ENCODE results near the gene RILP. TPM values are rescaled to one million over a fixed set of nuclear protein-coding genes. Genes with fewer than 3 reads are reported as not detected.

Gene RILP
- total RNA-seq, 1 experiment from 2014 or later = 32.8 TPM

DNA sequence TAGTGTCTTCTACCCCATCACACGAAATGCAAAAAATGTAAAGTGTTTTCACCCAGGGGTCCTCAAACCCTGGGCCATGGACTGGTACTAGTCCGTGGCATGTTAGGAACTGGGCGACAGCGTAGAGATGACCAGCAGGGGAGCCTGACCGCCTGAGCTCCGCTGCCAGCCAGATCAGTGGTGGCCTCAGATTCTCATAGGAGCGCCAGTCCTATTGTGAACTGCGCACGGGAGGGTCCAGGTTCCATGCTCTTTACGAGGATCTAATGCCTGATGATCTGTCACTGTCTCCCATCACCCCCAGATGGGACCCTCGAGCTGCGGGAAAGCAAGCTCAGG is 8.6 kb downstream of the RILP start:
- Histone ChIP-seq H3K36me3 (replicated peaks; ENCODE audit: control insufficient read depth, insufficient read depth, low read length) (no peaks in the 10 kb centered on the region), H3K4me3 (ENCODE audit: insufficient read depth, low read depth, low read length) (no peak overlapping the region), H3K27me3 (ENCODE audit: control insufficient read depth, insufficient read depth, low read length) (peaks cover 8% of the 10 kb centered on the region)
- peak; percentile 42 for DNase-seq

DNA sequence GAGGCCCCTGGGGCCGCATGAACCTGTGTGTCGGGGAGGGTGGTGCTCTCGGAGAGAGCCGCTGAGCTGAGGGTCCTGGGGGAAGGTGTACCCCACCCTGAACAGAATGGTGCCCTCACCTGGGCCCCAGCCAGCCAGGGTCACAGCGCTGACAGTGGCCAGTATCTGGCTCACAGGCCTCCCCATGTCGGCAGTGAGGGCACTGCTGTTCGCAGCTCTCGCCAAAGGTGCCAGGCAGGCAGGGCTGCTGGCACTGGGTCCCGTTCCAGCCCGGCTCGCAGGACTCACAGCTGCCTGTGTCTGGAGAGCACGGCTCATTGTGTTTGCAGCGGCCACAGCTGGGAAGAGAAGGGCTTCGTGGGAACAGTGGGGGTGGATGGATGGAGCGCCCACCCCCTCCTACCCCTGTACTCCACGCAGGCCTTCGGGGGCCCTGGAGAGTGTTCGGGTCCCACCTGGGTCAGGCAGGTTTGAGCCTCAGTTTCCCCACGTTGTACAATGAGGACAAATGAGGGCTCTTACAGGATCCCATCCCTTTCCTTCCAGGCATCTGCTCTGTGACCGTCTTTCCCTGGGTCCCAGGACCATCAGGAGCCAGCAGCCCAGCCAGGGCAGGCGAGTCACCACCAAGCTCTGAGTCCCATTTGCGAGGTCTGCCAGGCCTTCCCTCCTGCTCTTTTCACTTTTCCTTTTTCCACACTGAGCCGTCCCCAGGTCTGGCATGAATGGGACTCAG is 9.2 kb downstream of the RILP start:
- Histone ChIP-seq H3K36me3 (replicated peaks; ENCODE audit: control insufficient read depth, insufficient read depth, low read length) (no peaks in the 10 kb centered on the region), H3K27me3 (ENCODE audit: control insufficient read depth, insufficient read depth, low read length) (peaks cover 8% of the 10 kb centered on the region), H3K4me3 (ENCODE audit: insufficient read depth, low read depth, low read length) (no peak overlapping the region)
- peak; percentile 55 for DNase-seq

DNA sequence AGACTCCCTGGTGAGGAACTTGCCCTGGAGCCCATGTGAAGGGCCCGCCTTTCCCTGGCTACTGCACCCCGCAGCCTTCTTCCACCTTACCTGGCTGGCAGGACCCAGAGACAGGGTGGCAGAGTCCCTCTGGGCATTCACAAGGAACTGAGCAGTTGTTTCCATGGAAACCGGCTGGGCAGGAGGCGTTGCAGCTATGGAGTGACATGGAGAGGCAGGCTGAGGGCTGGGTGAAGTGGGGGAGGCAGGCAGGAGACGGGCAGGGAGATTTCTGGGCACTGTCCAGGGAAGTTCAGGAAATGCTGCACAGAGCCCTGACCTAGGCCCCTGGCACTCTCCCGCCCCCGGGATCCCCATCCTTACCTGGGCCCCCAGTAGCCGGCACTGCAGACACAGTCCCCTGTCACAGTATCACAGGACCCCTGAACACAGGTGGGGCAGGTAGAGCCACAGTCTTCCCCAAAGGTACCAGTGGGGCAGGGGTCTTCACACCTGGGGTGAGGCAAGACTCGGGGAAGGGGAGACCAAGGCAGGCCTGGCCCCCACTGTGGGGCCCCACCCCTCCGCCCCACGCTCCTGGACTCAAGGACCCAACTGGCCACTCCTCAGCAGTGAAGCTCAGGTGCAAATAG is 10.0 kb downstream of the RILP start:
- H3K36me3 ChIP-seq (replicated peaks; ENCODE audit: control insufficient read depth, insufficient read depth, low read length) = no peaks in the 10 kb centered on the region
- peak; percentile 72 for DNase-seq
- peaks cover 5% of the 10 kb centered on the region for H3K27me3 ChIP-seq (ENCODE audit: control insufficient read depth, insufficient read depth, low read length)
- H3K4me3 ChIP-seq (ENCODE audit: insufficient read depth, low read depth, low read length) = no peak overlapping the region

DNA sequence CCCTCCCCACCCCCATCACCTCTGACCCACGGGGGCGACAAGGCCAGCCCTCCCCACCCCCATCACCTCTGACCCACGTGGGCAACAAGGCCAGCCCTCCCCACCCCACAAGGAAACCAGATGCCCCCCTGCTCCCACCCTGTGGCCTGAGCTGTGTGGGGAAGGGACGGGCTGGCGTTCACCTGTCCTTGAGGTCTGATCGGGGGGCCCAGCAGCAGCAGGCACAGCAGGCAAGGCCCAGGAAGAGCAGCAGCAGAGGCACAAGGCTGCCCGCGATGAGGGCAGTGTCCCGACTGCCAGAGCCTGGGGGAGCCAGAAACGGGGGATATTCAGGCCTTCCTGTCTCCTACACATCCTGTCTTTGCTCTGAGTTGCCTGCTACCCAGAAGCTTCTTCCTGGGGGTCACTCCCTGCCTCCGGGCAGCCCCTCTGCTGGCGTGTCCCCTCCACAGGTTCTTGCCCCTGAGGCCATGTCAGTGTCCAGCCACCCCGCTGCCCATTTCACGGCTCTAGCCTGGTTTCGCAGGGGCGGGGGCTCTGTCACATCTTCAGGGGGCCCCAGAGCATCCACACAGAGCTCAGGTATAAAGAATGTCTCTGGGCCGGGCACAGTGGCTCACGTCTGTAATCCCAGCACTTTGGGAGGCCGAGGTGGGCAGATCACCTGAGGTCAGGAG is 10.9 kb downstream of the RILP start:
- H3K36me3 ChIP-seq (replicated peaks; ENCODE audit: control insufficient read depth, insufficient read depth, low read length) = no peaks in the 10 kb centered on the region
- peak; percentile 47 for DNase-seq
- no peaks in the 10 kb centered on the region for H3K27me3 ChIP-seq (ENCODE audit: control insufficient read depth, insufficient read depth, low read length)
- no peak overlapping the region for H3K4me3 ChIP-seq (ENCODE audit: insufficient read depth, low read depth, low read length)

DNA sequence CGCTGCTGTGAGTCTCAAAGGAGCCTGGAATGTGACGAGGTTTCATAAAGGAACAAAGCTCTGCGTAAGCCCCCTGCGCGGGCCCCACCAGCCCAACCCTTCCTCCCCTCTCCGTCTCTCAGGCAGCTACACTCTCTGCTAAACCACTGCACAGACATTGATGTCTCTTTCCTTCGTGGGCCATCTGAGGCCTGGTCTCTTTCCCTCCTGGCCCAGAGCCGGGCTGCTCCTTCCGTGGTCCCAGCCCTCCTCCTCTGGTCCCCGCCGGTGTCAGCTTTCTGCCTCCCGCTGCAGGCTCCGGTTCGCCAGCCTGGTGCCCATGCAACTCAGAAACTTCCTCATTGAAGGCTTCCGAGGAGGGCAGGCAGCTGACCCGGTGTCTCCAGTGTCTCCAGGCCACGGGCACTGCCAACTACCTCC is 11.5 kb downstream of the RILP start:
- Histone ChIP-seq H3K27me3 (ENCODE audit: control insufficient read depth, insufficient read depth, low read length) (no peaks in the 10 kb centered on the region), H3K4me3 (ENCODE audit: insufficient read depth, low read depth, low read length) (no peak overlapping the region), H3K36me3 (replicated peaks; ENCODE audit: control insufficient read depth, insufficient read depth, low read length) (no peaks in the 10 kb centered on the region)
- peak; percentile 63 for DNase-seq

DNA sequence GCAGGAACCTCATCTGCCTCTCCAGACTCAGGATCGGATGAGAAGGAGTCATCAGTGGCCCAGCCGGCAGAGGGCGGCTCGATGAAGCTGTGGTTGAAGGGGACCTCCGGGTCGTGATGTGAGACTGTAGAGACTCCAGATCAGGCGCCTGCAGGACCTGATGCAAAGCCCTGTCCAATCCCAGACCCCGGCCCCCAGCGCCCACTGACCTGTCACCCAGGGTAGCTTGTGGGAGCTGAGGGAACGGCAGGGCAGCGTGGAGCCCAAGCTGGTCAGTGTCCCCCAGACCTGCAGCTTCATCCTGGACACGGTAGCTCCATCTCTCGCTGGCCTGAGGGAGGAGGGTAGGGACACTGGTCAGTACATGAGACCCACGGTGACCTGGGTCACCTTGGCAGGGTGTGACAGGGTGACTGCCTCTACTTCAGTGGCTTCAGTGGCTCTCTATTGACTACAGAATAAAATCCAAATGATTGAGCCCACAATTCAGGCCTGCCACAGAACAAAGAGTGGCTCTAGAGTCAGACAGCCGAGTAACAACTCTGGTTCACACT is 12.9 kb downstream of the RILP start:
- DNase-seq = peak; percentile 44
- H3K27me3 ChIP-seq (ENCODE audit: control insufficient read depth, insufficient read depth, low read length) = no peaks in the 10 kb centered on the region

DNA sequence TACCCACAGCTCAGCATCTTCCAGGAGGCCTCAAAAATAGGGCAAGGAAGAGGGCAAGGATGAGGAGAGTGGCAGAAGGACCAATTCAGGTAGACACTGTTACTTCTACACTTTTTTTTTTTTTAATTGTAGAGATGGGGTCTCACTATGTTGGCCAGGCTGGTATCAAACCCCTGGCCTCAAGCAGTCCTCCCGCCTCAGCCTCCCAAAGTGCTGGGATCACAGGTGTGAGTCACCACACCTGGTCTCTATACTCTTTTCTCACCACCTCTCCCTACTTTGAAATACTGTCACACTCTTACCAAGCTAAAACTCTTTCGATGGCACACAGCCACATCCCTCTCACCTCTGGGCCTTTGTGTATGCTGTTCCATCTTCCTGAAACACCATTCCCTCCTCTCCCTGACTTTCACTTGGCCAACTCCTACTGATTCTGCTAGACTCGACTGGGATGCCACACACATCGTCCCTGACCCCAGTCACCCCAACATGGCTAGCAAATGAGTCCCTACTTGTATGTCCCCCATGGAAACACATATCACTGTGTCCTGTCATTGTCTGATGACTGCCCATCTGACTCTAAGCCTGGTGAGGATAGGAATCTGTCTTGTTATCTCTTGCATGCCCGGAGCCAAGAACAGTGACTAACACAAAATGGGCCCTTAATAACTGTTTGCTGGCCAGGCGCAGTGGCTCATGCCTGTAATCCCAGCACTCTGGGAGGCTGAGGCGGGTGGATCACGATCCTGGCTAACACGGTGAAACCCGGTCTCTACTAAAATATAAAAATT is 13.8 kb downstream of the RILP start:
- DNase-seq = no peak
- Histone ChIP-seq H3K36me3 (replicated peaks; ENCODE audit: control insufficient read depth, insufficient read depth, low read length) (no peaks in the 10 kb centered on the region), H3K4me3 (ENCODE audit: insufficient read depth, low read depth, low read length) (no peak overlapping the region), H3K27me3 (ENCODE audit: control insufficient read depth, insufficient read depth, low read length) (no peaks in the 10 kb centered on the region)

More for the DNA sequence above, 12.9 kb downstream of the RILP start:
- Histone ChIP-seq H3K36me3 (replicated peaks; ENCODE audit: control insufficient read depth, insufficient read depth, low read length) (no peaks in the 10 kb centered on the region), H3K4me3 (ENCODE audit: insufficient read depth, low read depth, low read length) (no peak overlapping the region)

DNA sequence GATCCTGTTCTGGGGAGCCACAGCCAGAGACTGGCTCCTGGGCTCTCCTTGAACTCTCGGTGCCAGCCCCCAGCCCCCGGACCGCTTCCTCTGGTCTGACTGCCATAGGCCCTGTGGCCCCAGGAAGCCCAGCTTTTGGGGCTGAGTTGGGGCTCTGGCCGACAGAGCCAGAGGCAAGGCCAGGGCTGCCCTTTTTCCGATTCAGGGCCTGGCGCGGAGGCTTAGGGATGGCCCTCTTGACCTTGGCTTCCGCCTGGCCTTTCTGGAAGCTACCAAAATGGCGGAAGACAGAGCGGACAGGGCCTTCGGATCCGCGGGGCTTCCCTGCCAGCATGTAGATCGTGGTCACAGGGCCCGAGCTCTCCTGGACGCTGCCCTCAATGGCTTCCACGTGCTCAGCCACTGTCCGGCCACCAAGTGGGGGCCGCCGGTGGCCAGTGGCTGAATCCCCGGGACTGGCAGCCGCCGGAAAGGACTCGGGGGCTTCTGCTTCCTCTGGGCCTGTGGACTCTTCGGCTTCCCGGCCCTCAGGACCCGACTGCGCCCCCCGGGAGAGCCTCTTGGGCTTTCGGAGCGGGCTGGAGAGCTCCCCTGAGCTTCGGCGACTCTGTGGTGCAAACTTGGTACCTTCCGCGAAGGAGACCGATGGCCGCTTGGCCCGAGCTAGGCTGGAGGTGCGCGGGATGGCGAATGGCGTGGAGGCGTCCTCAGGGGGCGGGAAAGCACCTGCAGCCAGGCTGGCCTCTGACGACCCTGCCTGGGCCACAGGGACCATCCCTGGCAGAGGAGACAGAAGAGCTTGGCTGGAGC is 14.6 kb downstream of the RILP start:
- peak; percentile 36 for DNase-seq
- no peak overlapping the region for H3K4me3 ChIP-seq (ENCODE audit: insufficient read depth, low read depth, low read length)
- no peaks in the 10 kb centered on the region for H3K36me3 ChIP-seq (replicated peaks; ENCODE audit: control insufficient read depth, insufficient read depth, low read length)
- H3K27me3 ChIP-seq (ENCODE audit: control insufficient read depth, insufficient read depth, low read length) = no peaks in the 10 kb centered on the region

DNA sequence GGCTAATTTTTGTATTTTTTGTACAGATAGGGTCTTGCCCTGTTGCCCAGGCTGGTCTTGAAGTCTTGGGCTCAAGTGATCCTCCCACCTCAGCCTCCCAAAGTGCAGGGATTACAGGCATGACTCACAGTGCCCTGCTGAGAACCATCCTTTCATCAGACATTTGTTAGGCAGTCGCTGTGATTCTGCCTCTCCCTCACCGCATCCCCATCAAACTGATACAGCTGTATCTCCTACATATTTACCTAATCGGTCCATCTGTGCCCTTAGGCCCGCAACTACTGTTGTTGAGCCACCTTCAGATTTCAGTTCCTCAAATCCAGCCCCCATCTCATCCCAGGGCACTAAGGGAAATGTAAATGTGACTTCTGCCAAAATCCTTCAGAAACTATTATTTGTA is 19.0 kb downstream of the RILP start:
- Histone ChIP-seq H3K4me3 (ENCODE audit: insufficient read depth, low read depth, low read length) (no peak overlapping the region), H3K36me3 (replicated peaks; ENCODE audit: control insufficient read depth, insufficient read depth, low read length) (0 out of 2 replicates have a peak, but pooled peaks cover 2% of the 10 kb centered on the region), H3K27me3 (ENCODE audit: control insufficient read depth, insufficient read depth, low read length) (peaks cover 5% of the 10 kb centered on the region; the same call in 1 of the 2 replicates)
- DNase-seq = no peak

DNA sequence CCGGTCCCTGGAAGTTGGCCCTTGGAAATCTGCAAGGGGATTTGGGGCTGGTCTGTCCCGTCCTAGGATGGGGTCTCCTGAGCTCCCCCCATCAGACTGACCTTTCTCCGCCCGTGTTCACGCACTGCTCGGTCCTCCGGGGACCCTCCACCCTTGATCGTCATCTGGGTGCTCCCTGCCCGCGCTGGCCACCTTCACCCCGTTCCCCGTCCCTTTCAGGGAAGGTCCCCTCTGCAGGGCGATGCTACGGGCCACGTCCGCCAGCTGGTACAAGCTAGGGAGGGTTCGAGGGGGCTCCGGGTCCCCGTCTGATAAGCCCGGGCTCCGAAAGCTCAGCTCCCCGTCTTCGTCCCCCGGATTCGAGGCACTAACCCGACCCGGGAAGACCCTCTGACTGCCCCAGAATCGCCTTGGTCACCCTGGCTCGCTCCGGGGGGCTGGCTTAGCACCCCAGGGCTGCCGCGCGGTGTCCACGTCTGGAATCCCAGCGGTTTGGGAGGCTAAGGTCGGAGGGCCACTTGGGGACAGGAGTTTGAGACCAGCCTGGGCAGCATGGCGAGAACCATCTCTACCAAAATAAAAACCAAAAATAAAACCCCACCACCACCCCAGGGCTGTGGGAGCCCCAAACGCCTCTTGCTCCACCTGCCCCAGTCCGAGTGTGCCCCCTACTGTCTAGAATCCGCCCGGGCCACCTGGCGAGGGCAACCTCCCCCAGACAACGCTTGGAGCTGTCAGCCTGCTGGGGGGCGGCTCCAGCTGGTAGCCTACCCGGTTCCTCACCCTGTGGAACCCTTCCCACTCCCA is 20.0 kb downstream of the RILP start:
- peaks cover 2% of the 10 kb centered on the region; the same call in 1 of the 2 replicates for H3K36me3 ChIP-seq (replicated peaks; ENCODE audit: control insufficient read depth, insufficient read depth, low read length)
- peaks cover 5% of the 10 kb centered on the region; the same call in 1 of the 2 replicates for H3K27me3 ChIP-seq (ENCODE audit: control insufficient read depth, insufficient read depth, low read length)
- peak; percentile 87 for DNase-seq
- H3K4me3 ChIP-seq (ENCODE audit: insufficient read depth, low read depth, low read length) = peak overlapping the region; percentile 85

DNA sequence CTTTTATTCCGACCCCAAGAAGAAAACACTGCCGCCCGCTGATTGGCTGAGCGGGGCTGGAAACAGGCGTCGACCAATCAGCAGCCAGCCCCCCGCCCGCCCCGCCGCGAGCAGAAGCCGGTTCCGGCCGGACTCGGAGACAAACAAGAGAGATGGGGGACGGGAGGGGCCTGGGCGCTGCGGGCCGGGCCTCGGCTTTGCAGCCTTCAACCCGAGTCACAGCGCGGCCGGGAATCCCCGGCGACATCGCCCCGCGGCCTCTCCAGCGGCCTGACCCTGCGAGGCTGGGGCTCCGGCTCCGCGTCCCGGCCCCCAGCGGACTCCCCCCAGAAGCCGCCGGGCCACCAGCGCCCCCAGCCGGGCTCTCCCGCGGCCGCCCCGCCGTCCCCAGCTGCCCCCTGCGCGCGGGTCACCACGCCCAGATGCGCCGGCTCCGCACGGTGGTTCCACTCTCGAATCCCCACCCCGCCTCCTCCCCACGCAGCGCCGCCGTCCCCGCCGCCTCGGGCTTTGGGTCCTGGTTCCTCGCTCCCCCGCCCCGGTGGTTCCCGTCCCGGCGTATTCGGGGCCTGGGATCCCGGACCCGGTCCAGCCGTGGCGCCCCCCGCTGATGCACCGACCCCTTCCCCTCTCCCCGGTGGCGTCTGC is 20.7 kb downstream of the RILP start:
- peaks cover 2% of the 10 kb centered on the region; the same call in 1 of the 2 replicates for H3K36me3 ChIP-seq (replicated peaks; ENCODE audit: control insufficient read depth, insufficient read depth, low read length)
- peak overlapping the region; percentile 85 for H3K4me3 ChIP-seq (ENCODE audit: insufficient read depth, low read depth, low read length)
- H3K27me3 ChIP-seq (ENCODE audit: control insufficient read depth, insufficient read depth, low read length) = peaks cover 5% of the 10 kb centered on the region; the same call in 1 of the 2 replicates
- peak; percentile 100 for DNase-seq

DNA sequence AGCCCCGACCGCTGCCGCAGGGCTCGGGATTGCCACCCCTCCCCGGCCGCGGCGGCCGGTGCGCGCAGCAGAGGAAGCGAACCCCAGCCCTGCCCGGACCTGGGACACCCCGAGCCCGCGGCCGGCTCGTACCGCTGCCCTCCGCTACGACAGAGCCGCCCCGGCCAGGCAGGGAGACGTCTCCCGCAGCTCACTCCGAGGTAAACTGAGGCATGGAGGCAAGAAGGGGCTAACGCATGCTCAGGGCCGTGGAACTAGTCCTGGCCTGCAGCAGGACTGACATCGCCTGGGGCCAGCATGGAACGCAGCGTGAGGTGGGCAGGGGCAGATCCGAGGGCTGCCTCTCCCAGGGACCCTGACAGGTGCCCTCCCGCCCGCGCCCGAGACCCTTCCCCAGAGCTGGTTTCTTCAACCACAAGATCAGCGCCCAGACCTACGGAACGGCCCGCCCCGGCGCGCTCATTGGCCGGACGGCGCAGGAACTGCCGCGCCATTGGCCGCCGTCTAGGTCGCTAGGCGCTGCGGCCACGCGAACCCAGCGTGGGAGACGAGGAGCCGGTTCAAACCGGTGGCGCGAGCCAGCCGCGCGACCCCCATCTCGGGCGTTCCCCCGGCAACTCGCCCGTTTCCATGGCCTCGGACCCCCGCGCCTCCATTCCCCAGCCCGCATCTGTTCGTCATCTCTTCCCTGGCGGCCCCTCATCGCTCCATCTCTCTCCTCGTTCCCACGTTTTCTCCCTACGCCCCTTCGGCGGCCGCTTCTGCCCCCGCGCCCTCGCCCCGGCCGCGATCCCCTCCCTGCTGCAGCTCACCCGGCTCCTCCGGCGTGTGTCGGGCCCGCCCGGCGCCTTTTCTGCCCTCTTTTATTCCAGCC is 21.4 kb downstream of the RILP start, which contains the start of gene SLC43A2:
SLC43A2 (minus strand) TSS at position 853 of the 874 bp plus-strand sequence. CDS start 960 bp downstream, outside the sequence.
- Histone ChIP-seq H3K36me3 (replicated peaks; ENCODE audit: control insufficient read depth, insufficient read depth, low read length) (peaks cover 2% of the 10 kb centered on the region; the same call in 1 of the 2 replicates), H3K4me3 (ENCODE audit: insufficient read depth, low read depth, low read length) (peak within 1 kb of the TSS; percentile 85), H3K27me3 (ENCODE audit: control insufficient read depth, insufficient read depth, low read length) (peaks cover 5% of the 10 kb centered on the region; the same call in 1 of the 2 replicates)
- DNase-seq = peak; percentile 98

Measured in H7 (cell line).